ENCODE data around the gene PTPRM.

The PTPRM gene

GRCh38 chr18:7629416-7629815 lies 62.3 kb downstream of the PTPRM start:
- DNase-seq, result no peak

DNA sequence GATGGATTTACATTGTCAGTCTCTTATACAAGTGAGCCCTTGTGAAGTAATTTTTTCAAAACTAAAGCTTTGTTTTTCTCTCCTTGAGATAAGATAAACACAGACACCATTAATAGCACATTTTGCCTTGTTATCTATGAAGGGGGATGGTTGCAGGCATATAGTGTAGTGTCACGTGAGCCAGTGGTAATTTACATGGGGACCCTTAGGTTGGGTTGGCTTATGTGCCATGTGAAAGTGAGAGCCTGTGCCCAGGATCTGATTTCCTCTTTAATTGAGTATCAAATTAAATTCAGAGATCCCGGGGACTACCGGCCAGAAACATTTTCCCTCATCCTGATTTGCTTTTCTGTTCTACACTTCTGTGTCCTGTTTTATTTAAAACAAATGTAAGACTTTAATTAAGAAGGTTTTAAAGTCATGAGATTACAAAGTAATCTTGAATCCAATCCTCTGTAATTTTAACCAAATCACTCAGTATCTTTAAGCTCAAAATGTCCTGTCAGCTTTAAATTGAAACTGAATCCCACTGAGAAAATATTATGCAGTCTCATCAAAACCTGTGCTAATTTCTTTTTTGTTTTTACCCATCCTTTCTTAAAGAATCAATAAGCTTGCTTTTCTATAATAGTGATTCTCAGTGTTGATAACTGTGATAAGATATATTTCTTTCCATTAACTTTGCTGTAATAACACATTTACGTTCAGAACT lies 63.8 kb downstream of the PTPRM start:
- DNase-seq, result no peak

DNA sequence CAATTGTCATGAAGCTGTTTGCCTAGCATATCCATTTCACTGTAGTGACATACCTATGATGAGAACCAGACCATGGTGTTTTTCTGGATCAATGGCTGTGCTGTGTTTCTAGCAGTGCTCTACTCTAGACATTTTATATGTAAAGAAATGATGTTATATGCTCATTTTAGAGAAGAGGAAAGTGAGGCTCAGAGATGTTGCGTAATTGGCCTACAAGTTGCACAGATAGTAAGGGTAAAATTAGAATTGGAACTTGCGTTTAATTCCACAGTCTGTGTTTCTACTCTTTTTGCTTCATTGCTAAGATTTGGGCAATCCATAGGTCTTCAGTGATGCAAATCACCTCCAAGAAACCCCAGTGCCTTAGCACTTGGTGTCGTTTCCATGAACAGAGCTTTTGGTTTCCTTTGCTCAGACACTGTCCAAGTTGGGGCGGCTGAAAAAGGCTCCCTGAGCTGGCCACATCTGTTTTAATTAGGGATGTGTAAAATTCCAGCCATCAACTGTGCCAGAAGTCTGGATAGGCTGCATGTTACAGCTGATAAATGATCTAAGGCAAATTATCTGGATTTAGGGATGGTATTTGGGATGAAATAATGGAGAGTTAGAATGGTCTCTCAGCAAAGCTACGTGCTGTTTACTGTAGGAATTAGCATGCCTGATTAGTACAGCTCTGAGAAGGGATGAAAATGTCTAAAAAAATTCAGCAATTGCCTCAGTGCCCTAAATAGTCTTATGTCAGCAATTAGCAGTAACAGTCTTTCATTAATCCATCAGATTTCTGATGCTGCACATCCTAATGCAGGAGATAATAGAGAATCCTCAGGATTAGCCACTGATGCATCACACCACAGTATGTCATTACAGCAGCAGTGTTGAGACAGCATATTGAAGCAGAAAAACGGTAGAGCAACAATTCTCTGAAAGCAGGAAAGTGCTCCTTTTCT lies 65.3 kb downstream of the PTPRM start:
- no peak for DNase-seq

DNA sequence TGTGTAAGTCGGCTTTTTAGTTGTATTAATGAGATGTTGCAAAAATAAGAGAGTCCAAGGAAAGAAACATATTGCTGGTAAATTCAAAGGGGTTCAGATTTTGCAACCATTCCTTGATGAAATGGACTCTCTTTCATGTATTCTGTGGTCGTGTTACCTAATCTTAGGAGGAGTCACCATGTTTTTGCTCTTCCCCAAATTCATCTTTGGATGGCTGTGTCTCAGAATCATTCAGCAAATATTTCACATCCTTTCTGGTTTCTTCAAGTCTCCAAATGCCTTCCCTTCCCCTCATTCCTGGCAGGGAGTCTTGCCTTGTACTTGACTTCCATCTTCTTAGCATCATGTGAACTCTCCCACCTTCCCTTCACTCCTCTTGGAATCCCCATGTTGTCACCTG lies 66.1 kb downstream of the PTPRM start:
- no peak for DNase-seq

- DNase-seq, result no peak
These were observed 68.8 kb downstream of the PTPRM start for GRCh38 chr18:7635948-7636347.

DNA sequence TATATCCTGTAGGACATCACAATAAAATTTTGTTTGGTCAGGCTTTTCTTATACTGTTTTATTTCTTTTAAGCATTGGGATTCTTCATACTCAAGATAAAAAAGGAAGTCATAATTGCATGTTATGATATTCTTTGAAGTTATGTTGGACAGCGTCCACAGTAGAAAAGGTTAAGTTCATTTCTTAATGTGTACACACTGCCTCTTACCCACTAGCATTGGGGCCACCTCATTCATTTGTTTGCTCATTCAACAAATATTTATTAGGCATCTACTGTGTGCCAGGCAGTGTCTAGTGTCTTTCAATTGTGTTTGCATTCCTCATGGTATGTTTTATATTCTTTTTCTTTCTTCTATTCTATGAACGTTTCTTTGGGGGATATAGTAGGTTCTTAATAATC lies 70.2 kb downstream of the PTPRM start:
- no peak for DNase-seq

DNA sequence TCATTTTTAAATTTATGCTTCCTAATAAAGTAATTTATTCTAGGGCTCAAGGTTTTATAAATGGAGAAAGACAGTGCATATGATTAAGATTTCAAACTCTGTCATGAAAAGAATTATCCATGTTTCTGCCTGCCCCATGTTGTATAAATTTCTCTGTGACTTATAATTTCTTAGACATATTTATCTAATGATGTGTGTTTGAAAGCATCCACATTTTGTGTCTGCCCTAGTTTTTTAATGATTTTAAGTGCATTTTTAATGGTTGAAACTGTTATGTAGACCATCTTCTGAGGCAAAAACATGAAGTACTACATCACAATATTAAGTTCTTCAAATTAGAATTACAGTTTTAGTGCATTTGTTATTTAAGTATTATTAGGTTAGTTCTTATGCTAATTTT lies 71.2 kb downstream of the PTPRM start:
- DNase-seq, result no peak

GRCh38 chr18:7641813-7642212 lies 74.7 kb downstream of the PTPRM start:
- no peak for DNase-seq

GRCh38 chr18:7642331-7642890 lies 75.3 kb downstream of the PTPRM start:
- no peak for DNase-seq

DNA sequence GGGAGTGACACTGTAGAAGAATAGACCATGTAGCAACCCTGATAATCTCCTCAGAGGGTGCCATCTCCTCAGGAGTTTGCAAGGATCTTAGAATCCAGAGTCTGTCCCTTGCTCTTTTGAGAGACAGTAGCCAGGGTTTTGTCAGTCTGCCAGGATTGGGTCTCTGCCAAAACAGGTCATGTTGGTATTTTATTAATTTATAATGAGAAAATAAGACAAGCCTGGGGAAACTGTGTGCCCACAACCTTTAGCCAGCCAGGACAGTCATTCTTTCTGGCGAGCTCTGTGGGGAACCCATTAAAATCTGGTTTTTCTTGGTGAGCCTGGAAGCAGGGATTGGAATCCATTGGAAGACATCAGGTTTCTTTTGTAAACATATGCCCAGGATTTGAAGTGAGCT lies 78.6 kb downstream of the PTPRM start:
- no peak for DNase-seq

GRCh38 chr18:7646174-7646886 lies 79.2 kb downstream of the PTPRM start:
- DNase-seq, result no peak

DNA sequence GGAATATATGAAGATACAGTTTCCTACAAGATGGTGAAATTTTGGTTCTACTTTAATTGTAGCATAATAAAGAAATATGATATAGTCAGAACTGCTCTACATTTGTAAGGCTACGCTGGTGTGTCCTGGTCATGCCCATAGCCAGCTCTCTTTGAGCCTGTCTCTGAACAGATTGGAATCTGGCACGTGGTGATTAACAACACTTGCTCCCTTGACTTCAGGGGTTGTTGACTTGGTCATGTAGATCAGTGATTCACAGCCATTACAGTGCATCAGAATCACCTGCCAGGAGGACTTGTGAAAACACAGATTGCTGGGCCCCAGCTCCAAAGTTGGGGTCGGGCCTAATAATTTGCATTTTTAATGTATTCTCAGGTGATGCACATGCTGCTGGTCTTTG lies 80.4 kb downstream of the PTPRM start:
- DNase-seq, result no peak

DNA sequence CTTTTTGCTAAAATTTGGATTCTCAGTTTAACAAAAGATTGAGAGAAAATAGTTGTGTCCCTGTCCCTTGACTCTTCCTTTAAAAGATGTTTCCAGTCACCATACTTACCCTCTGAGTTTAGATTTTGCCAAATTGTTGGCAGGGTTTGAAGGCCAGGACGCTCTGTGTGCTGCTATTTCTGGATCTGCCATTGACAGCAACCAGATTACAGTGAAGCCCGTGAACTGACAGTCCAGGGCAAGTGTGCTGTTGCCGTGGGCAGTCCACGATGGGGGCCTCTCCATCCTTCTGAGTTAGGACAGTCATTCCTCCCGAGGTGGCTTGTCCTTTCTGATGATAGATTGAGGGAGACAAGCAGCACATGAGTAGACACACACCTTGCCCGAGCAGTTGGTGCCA lies 89.9 kb downstream of the PTPRM start:
- no peak for DNase-seq

- DNase-seq, result no peak
These were observed 90.8 kb downstream of the PTPRM start for GRCh38 chr18:7657937-7658336.

DNA sequence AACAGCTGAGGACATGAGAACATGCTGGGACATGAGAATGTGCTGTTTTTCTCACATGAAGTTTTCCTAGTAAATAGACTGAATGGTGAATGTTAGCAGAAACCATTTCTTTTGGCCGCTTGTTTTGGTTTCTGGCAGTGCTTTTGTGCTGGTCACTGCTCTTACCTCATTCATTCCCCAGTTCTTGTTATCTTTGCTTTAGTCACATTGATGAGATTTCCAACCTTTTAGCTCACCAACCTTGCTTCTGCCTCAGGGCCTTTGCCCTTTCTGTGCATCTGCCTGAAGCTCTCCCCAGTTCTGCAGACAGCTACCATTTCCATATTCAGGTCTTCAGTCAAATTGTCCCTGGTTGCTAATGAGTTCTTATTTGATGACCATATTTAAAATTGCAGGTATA lies 91.6 kb downstream of the PTPRM start:
- no peak for DNase-seq

DNA sequence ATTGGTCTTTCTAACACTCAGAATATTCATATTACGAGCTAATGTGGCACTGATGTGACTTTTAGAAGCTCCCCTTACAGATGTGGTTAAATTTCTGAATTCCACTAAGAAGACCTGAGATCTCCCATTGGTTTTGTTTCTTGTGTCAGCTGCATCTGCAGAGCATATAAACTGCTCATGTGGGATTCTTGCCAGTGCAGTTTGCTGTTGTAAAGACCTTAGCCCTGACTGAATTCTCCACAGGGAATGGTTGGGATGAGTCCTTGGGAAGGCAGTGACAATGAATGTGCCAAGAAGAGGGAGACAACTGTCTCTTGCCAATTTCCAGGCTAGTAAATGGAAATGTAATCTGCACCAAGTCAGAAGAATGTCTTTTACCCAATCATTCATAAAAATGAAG lies 94.1 kb downstream of the PTPRM start:
- DNase-seq, result no peak

DNA sequence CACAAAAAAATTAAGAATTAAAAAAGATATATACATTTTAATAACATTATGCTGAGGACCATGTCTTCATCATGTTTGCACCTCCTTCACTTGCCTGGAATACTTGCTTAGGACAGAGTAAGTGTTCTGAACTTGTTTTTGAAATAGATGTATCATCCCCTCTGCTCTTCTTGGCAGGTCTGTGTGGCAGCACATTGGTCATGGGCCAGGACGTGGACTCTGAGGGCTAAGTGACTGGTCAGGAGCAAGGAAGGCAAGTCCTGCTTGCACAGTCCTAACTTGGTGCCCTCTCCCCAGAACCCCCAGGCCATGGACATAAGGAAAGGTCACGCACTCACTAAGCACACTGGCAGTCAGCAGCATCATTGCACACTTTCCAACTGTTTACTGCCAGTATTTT lies 95.8 kb downstream of the PTPRM start:
- DNase-seq, result no peak

GRCh38 chr18:7663366-7664312 lies 96.5 kb downstream of the PTPRM start:
- DNase-seq, result no peak

- DNase-seq, result no peak
These were observed 99.2 kb downstream of the PTPRM start for GRCh38 chr18:7666195-7666776.

DNA sequence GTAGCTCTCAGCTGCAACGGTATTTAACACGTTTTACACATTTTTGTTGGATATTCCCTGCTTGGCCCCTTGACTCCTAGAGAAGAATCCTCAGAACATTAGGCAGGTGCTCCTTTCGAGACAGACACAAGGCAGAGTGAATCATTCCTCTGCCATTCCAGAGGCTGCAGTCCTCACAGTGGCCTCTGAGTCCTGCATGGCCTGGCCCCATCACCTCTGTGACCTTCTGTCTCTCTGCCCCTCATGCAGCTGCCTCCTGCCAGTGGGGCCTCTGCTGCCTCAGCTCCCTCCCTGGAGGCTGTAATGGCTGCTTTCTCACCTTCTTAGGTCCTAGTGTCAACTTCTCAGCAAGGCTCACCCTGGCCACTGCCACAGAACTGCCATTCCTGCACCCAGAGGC lies 101.3 kb downstream of the PTPRM start:
- no peak for DNase-seq

DNA sequence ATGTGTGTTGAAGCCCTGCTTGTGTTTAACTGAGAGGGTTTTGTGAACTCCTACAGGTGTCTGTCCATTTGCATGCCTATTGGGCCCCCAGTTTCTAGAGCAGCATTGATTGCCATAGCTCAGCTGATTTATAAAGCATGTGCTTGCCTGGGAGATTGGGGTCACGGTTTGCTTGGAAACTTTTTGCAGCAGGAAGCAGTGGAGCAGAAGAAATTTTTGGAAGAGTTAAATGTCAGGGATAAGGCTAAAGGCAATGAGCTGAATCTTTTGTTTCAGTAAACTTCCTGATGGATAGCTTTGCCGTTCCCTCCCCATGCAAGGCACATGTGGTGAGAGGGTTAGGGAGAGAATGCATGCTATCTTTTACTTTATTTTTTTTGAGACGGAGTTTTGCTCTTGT lies 102.2 kb downstream of the PTPRM start:
- DNase-seq, result peak; percentile 32

All from right kidney (tissue), 1 donor.